Smooth muscle cell (in vitro differentiated cells): ENCODE results near the gene NAA40. TPM values are rescaled to one million over a fixed set of nuclear protein-coding genes. Genes with fewer than 3 reads are reported as not detected.
A peak's percentile ranks its signal among the peaks of the same experiment; 100 is the strongest.

ENCODE experiments used
- DNase-seq: peaks from one replicate; lab custom pipeline; 2025; ENCODE audit not compliant: unreplicated experiment; lab: John Stamatoyannopoulos, UW
- H2AFZ ChIP-seq: fragments of 200-600 bp; sonication (generic); 2 replicates; pipeline ENCODE4 v1.6.0; 2016; ENCODE audit warnings: antibody characterized with exemption, low read depth, mild to moderate bottlenecking
- H3F3A ChIP-seq: fragments of 200-600 bp; sonication (generic); 2 replicates; pipeline ENCODE4 v1.6.0; 2017; ENCODE audit warnings: antibody characterized with exemption, low read depth
- H3K27ac ChIP-seq: fragments of 200-600 bp; sonication (generic); 2 replicates; pipeline ENCODE4 v1.5.1; 2016; ENCODE audit warnings: low read depth, mild to moderate bottlenecking
- H3K27me3 ChIP-seq: fragments of 200-600 bp; sonication (generic); 2 replicates; pipeline ENCODE4 v1.6.1; 2016; ENCODE audit warnings: low read depth, mild to moderate bottlenecking
- H3K36me3 ChIP-seq: fragments of 200-600 bp; sonication (generic); 2 replicates; pipeline ENCODE4 v1.5.1; 2016; ENCODE audit warnings: low read depth
- H3K4me1 ChIP-seq: fragments of 200-600 bp; sonication (generic); 2 replicates; pipeline ENCODE4 v1.5.1; 2016; ENCODE audit warnings: low read depth
- H3K4me2 ChIP-seq: fragments of 200-600 bp; sonication (generic); 2 replicates; pipeline ENCODE4 v1.6.0; 2016; ENCODE audit warnings: mild to moderate bottlenecking
- H3K4me3 ChIP-seq: fragments of 200-600 bp; sonication (generic); 2 replicates; pipeline ENCODE4 v1.5.1; 2016; ENCODE audit warnings: mild to moderate bottlenecking
- H3K79me2 ChIP-seq: fragments of 200-600 bp; sonication (generic); 2 replicates; pipeline ENCODE4 v1.6.0; 2016; ENCODE audit warnings: low read depth, mild to moderate bottlenecking
- H3K9ac ChIP-seq: fragments of 200-600 bp; sonication (generic); 2 replicates; pipeline ENCODE4 v1.6.0; 2016; ENCODE audit warnings: low read depth
- H3K9me3 ChIP-seq: fragments of 200-600 bp; sonication (generic); replicated peaks from 2 replicates; pipeline ENCODE4 v1.5.1; 2016; ENCODE audit warnings: low read depth
- H4K20me1 ChIP-seq: fragments of 200-600 bp; sonication (generic); 2 replicates; pipeline ENCODE4 v1.6.0; 2016; ENCODE audit warnings: low read depth
- CTCF ChIP-seq: fragments of 200-600 bp; sonication (generic); IDR thresholded peaks from 2 replicates; pipeline ENCODE4 v1.5.1; 2017; ENCODE audit warnings: borderline replicate concordance, mild to moderate bottlenecking, antibody characterized with exemption; ENCODE audit not compliant: insufficient read depth, poor library complexity, severe bottlenecking
- WGBS: methylation state at CpG from one replicate; pipeline ENCODE4 v1.1.7; 2016; ENCODE audit warnings: low lambda C conversion rate; 5-methylcytosine and 5-hydroxymethylcytosine counted together
- polyA plus RNA-seq: library from polyadenylated mRNA; unstranded; fragments of >200 nt; fragmentation: Nextera tagmentation; extraction: Ambion mirVana; gene quantifications from 2 replicates; pipeline ENCODE4 v1.2.1, GENCODE V29; 2016
- total RNA-seq: library from RNA; depleted of rRNA; stranded (reverse); fragments of >200 nt; gene quantifications from 2 replicates; pipeline ENCODE4 v1.2.3, GENCODE V29; 2014

NAA40 gene
- total and polyA plus RNA-seq, 2 experiments from 2014 or later: 7.6 to 11.3 TPM

- peak overlapping the region; percentile 92 for H3K4me2 ChIP-seq
Observed at GRCh38 chr11:64000740-64001483, 62.1 kb downstream of the NAA40 start.

GRCh38 chr11:64001484-64002420, 63.0 kb downstream of the NAA40 start:
- H3K9ac ChIP-seq: no peak overlapping the region
- H2AFZ ChIP-seq: no peak overlapping the region
- peaks cover 23% of the 10 kb centered on the region for H3K4me1 ChIP-seq
- H3F3A ChIP-seq: no peaks in the 10 kb centered on the region
- 83% methylated on average over 23 of the region's 23 CpGs for WGBS
- H3K4me2 ChIP-seq: no peak overlapping the region
- H3K79me2 ChIP-seq: no peaks in the 10 kb centered on the region
- H3K27me3 ChIP-seq: peaks cover 2% of the 10 kb centered on the region
- H3K4me3 ChIP-seq: no peak overlapping the region
- no peaks in the 10 kb centered on the region for H3K9me3 ChIP-seq
- no peak for DNase-seq
- H3K36me3 ChIP-seq: no peaks in the 10 kb centered on the region
- peaks cover 51% of the 10 kb centered on the region for H4K20me1 ChIP-seq
- no peak overlapping the region for H3K27ac ChIP-seq
- no peak for TF ChIP-seq CTCF

More at GRCh38 chr11:64000740-64001483, 62.1 kb downstream of the NAA40 start:
- Histone ChIP-seq H3K4me1 (peaks cover 21% of the 10 kb centered on the region), H3K9ac (no peak overlapping the region), H3K36me3 (no peaks in the 10 kb centered on the region), H2AFZ (no peak overlapping the region), H3K79me2 (no peaks in the 10 kb centered on the region), H3F3A (no peaks in the 10 kb centered on the region), H3K4me3 (peak overlapping the region; percentile 44), H3K27ac (no peak overlapping the region), H4K20me1 (peaks cover 51% of the 10 kb centered on the region), H3K27me3 (no peaks in the 10 kb centered on the region), H3K9me3 (no peaks in the 10 kb centered on the region)
- no peak for TF ChIP-seq CTCF
- no peak for DNase-seq
- 48% methylated on average over 53 of the region's 60 CpGs for WGBS

GRCh38 chr11:64003807-64004589, 65.2 kb downstream of the NAA40 start:
- no peak for TF ChIP-seq CTCF
- no peak for DNase-seq
- peaks cover 37% of the 10 kb centered on the region for H4K20me1 ChIP-seq
- no peak overlapping the region for H3K27ac ChIP-seq
- no peaks in the 10 kb centered on the region for H3K79me2 ChIP-seq
- H3K4me2 ChIP-seq: no peak overlapping the region
- no peak overlapping the region for H3K9ac ChIP-seq
- no peak overlapping the region for H3K4me3 ChIP-seq
- H3K36me3 ChIP-seq: no peaks in the 10 kb centered on the region
- no peaks in the 10 kb centered on the region for H3F3A ChIP-seq
- H3K9me3 ChIP-seq: no peaks in the 10 kb centered on the region
- H3K27me3 ChIP-seq: peaks cover 5% of the 10 kb centered on the region
- H3K4me1 ChIP-seq: peaks cover 27% of the 10 kb centered on the region
- 85% methylated on average over 23 of the region's 23 CpGs for whole genome bisulfite sequencing
- no peak overlapping the region for H2AFZ ChIP-seq
